Epithelial cell of prostate (primary cell): Measurements from ENCODE around the gene PAK1.
A peak's percentile ranks its signal among the peaks of the same experiment; 100 is the strongest.

ENCODE experiments used
- DNase-seq: peaks from one replicate; pipeline ENCODE4 v3.0.0-alpha.2; 2011; ENCODE audit warnings: low read depth, low spot score
- H3K27ac ChIP-seq: fragments of 450-650 bp; 2 replicates; pipeline ENCODE4 v1.5.1; 2017; ENCODE audit warnings: mild to moderate bottlenecking

The PAK1 gene

DNA sequence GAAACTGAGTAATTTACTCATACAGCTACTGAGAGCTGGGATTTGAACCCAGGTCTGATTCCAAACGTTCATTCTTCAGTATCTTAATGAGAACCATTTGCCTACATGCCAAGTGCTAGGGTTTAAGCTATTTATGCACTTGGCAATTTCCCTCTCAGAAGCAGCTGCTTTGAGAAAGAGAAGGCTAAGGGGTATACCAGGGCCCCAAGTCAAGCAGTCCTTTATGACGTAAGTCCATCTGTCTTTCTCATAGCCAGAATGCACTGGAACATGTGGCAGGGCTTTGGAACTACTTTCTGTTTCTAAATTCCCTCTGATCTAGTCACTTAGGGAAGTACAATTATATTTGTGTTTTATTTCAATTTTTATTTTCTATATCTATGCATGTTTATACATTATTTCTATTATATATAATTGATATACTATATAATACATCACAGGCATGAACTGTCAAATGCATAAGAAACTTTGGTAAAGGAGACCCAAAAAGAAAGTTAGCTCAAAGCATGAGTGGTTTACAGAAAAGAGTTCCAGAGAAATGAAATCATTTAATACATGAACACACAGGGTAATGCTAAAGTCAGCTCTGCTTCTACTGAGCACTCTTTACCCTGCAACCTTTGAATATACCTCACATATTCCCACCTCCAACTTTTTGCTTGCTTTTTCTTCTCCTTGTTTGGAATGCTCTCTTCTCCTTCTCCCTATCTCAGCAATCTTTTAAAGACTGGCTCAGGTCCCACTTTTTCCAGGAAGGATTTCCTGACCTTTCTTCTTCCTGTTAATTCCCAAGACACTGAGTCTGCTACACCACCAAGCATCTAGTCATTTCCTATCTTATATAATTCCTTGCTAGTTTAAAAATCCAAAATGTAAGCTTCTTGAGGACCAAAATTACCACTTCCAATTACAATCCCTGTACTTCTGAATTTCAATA, 91.9 kb downstream of the PAK1 start:
- H3K27ac ChIP-seq = no peak overlapping the region
- DNase-seq = no peak

DNA sequence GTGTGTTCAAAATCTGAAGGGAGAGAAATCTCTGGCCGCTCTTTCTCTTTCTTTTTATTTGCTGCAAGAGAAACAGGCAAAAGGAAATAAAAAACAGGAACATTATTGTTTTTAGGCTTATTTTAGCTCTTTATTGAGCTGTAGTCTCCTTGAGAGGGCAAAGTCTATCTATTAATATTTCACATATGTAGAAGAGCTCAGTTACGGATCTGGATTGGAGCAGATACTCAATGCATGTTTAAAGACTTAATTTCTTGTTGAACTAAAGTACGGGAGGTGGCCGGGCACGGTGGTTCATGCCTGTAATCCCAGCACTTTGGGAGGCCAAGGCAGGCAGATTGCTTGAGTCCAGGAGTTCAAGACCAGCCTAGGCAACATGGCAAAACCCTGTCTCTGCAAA, 94.0 kb downstream of the PAK1 start:
- no peak overlapping the region for H3K27ac ChIP-seq
- DNase-seq = no peak

DNA sequence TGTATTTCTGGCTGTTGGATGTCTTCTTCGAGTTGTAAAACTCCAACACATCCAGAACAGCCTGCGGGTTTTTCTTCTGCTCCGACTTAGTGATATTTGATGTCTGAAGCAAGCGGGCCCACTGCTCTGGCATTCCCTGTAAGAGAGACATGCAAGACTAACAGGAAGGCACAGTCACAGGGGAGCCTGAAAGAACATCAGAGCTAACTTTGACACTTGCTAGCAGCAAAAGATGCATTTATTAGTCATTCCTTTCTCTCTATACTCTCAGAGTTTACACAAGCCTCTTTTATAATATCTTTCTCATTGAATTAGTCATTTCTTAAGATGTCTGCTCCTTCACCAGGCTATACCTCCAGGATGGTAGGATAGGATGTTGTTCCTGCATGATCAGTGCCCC, 94.6 kb downstream of the PAK1 start:
- H3K27ac ChIP-seq = no peak overlapping the region
- DNase-seq = no peak

DNA sequence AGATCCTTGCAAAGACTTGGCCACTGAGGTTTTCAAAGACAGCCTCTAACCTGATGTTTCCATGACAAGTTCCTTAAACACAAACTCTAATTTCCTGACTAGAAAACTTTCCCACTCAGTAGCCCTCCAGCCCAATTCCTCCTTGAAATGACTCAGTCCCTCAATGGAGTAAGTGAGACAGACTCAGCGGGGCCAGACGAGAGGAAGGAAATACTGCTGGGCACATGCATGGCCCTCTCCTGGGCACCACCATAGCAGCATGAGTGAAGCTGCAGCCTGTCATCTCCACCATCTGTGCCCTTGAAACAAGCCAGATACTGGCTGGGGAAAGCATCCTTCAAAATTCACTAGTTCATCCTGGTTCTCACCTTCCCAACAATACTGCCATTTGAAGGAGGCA, 96.2 kb downstream of the PAK1 start:
- no peak for DNase-seq
- no peak overlapping the region for H3K27ac ChIP-seq

DNA sequence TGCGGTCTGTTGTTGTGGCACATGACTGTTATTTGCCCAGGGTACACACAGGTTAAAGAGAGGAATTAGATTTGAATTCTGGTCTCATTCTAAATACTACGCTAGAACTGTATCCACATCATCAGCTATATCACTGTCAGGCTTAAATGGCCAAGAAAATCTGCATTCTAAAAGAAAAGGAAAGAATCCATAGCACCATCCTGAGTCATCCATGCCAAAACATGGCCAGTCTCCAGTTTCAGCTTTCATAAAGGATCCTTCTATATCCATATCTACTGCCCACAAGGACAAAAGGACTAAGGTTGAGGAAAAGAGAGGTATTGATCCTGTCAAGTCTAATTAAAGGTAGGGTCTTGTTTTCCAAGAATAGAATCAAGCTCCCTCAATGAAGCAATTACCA, 98.8 kb downstream of the PAK1 start:
- peak overlapping the region; percentile 77 for H3K27ac ChIP-seq
- DNase-seq = no peak

DNA sequence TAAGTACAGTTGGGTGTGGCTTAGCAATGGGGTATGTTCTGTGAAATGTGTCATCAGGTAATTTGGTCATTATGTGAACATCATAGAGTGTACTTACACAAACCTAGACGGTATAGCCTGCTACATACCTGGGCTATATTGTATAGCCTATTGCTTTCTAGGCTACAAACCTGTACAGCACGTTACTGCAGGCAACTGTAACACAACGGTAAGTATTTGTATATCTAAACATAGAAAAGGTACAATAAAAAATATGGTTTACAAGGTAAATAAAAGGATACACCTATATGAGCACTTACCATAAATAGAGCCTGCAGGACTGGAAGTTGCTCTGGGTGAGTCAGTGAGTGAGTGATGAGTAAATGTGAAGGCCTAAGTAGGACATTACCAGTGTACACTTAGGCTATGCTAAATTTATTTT, 99.3 kb downstream of the PAK1 start:
- peak overlapping the region; percentile 77 for H3K27ac ChIP-seq
- DNase-seq = peak; percentile 57

DNA sequence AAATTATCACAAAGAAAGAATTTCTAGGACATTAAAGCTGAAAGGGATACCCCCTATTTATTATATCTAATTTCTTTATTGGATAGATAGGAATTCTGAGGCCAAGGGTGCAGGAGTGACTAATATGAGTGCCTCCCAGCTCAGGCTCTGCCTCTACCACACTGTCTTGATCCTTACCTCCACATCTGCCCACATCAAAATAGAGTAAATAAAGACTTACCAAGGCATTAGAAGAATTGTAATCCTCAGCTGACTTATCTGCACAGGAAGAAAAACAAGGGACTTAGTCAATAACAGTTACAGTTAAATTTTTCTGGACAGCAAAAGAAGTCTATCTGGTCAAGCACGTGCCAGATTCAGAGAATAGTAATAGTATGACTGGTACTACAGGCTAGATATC, 99.8 kb downstream of the PAK1 start:
- no peak for DNase-seq
- H3K27ac ChIP-seq = peak overlapping the region; percentile 77

DNA sequence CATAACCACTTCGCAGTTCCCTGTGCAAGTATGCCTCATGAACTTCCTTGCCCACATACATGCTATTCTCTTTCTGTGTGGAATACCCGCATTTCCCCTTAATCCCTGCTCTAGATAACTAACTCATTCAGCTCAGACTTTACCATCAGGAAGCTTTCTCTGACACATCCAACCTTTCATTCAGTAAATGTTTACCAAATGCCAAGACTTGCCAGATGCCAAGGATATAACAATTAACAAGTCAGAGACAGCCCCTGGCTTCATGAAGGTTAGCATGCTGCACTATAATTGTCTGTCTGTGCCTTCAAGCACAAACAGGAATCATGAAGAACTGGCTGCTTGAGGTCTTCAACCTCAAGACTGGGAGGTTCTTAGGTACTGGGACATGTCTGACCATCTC, 101.2 kb downstream of the PAK1 start:
- DNase-seq = no peak

DNA sequence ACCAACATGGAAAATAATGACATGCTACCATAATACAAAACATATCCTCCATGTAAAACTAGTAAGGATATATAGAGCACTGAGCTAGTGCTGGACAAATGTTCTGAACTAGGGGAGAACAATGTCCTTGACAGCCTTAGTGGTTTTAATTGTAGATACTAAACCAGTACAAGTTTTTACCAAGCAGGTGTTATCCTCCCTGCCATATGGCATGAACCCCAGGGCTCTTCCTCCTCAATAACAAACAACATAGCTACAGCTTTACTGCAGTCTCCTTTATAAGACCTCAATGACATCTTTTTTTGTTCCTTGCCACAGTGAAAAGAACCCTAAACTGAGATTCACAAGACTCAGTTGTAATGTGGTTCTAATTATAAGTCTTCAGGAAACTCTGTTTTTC, 102.2 kb downstream of the PAK1 start:
- no peak for DNase-seq
- no peak overlapping the region for H3K27ac ChIP-seq

More for the DNA sequence above, 101.2 kb downstream of the PAK1 start:
- H3K27ac ChIP-seq = peak overlapping the region; percentile 5

DNA sequence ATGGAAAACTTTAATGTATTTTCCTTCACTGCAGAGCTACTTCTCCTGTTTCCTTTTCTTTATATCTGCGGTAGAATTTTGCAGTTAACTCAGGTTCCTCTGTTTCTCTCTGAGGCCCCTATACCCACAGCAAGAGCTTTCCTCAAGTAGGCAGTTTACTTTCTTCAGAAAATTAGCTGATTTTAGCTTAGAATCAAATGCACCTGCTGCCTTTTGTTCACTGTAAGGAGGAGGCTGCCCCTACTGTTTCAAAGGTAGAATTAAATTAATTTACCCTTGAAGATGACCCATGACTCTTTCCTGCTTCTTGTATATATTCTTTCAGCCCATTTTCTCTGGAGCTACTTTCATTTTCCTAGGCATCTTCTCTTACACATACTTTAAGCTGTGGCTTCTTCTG, 103.7 kb downstream of the PAK1 start:
- H3K27ac ChIP-seq = no peak overlapping the region
- no peak for DNase-seq

DNA sequence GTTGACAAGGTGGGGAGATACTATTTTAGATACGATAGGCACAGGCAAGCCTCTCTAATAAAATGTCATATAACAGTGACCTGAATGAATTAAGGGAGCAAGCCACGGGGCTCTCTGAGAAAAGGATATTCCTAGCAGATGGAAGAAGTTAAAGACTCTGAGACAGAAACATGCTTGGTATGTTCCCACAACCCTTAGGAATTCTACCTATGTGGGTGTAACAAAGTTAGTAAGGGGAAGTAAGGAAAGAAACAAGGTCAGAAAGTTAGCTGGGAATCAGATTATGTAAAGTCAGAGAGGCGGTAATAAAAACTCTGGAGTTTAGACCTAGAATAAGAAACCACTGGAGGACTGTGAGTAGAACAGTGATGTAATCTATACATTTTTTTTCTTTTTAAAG, 112.7 kb downstream of the PAK1 start:
- DNase-seq = no peak
- H3K27ac ChIP-seq = no peak overlapping the region

DNA sequence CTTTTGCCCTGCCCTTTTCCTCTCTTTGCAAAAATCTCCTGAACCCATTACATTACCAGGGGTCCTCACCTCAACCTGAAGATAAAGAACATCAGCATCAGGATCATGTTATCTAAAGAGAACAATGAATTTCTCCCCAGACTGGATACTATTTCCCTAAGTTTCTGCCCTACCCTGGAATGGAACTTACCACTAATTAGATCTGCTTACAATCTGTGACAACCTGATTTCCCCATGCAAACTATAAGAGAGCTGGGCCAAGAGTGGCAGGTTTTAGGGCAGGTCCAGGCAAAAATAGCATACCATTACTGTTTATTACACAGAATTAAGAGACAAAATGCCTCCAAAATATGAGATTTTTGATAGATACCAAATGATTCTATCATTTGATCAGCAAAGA, 114.4 kb downstream of the PAK1 start:
- no peak overlapping the region for H3K27ac ChIP-seq
- no peak for DNase-seq

DNA sequence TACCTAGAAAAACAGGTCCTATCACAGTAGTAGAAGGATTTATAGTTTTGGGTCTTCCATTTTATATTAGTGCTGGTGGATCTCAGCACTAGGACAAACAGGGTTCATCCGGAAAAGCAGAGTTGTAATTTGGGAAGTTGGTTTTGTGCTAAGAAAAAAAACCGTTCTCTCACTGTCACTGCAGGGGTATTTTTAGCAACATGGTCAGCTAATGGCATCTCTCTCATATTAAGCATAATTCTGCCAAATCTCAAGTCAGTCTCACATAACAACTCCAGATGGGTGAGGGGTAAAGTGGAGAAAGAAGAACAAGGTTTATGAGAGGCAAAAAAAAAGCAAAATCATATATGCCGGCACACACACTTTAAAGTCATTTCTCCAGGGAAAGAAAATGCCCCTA, 120.8 kb downstream of the PAK1 start:
- DNase-seq = no peak
- H3K27ac ChIP-seq = no peak overlapping the region

DNA sequence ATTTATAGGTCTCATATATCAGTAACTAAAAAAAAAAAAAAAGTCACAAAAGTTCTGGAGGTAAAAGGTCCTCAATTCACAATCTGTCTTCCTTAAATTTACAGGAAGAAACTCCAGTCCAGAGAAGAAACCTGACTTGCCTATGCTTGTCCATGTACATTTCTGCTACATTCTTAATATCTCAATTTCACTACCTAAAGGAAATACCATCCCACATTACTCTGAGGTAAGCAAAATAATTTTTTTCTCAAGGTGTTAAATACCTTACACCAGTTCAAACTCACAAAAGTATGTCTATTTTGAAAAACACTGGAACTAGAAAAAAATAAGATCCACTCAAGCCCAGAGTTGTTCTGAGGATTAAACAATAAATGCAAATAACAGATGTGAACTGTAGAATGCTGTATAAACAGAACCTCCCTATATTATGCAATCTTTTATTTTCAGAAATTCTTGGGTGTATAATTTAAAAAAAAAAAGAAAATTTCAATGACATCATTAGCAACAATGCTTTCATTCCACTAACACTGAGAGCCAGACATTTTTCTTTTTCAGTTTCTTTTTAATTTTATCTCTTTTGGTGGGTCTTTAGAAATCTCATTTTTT, 122.5 kb downstream of the PAK1 start:
- H3K27ac ChIP-seq = peak overlapping the region; percentile 84
- no peak for DNase-seq

DNA sequence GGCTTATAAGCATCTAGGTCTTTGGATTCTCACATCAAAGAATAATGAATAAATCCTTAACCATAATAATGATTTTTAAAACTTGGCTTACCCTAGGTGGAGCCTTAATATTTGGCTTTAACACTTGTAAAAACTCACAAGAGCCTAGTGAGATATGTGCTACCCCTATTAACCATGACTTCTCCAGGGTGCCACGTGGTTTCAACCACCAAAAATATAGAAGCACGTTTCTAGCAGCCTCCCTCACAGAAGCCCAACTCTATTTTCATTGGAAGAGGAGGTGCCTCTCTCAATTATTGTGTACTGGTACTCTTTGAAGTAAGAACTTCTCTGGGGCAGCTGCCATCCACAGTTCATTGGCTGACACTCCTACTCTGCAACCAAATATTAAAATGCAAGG, 125.9 kb downstream of the PAK1 start:
- DNase-seq = no peak
- H3K27ac ChIP-seq = no peak overlapping the region

DNA sequence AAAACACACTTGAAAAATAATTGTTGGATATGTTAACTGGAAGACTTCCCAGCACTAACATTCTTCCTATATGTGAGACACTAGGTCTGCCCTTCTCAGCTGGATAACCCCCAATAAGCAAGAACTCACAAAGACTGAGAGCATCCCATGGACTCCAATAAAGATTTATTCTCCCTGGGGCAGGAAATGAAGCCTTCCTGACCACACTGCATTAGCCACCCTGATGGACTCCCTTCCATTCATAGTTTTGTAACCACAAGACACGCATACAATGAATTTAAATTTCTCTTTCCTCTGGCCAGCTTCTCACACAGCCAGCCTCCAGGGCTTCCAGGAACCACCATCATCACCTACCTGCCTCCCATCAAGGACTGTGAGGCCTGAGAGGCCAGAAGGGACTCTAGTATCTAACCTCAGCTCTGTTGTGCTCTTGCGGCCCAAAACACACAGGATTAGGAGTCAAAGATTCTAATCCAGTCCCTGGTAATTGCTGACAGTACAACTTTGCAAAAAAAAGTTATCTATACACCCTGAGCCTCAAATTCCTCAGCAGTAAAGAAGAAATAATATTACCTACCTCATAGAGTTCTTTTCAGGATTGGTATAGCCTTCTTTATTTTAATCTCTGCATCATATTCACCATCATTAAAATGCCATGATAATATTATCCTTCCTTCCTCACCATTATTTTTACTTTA, 126.8 kb downstream of the PAK1 start:
- no peak for DNase-seq

DNA sequence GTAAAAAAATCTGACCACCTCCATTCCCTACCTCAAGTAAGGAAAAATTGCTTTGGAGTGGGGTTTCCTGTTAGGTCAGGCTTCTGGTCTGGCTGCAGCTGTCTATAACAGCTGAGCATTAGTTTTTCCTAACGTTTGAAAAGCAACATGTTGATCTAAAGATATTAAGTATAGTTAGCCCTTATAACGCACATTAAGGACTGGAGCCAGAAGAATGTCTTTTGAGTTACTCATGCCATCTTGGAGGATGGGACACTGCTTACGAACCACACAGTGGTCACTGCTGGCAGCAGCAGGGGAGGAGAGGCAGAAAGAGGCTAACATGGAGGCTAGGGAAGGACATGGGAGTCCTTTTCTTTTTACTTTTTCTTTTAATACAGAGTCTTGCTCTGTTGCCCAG, 128.3 kb downstream of the PAK1 start:
- H3K27ac ChIP-seq = no peak overlapping the region
- DNase-seq = no peak

More for the DNA sequence above, 126.8 kb downstream of the PAK1 start:
- H3K27ac ChIP-seq = no peak overlapping the region

DNA sequence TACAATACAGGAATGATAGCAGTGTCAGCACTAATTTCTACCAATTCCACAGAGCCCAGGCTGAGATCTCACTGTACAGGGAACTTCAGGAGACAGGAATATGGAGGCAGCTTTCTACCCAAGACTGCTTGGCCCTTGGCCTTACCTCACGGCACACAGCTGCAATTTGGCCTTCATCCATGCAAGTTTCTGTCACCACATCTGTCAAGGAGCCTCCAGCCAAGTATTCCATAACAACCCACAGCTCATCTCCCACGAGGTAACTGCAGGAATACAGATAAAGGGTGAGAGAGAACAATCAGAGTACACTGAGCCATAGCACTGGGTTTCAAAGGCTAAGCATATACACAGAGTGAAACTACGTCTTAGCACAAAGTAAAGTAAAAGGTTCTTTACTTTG, 133.4 kb downstream of the PAK1 start:
- no peak overlapping the region for H3K27ac ChIP-seq
- no peak for DNase-seq

DNA sequence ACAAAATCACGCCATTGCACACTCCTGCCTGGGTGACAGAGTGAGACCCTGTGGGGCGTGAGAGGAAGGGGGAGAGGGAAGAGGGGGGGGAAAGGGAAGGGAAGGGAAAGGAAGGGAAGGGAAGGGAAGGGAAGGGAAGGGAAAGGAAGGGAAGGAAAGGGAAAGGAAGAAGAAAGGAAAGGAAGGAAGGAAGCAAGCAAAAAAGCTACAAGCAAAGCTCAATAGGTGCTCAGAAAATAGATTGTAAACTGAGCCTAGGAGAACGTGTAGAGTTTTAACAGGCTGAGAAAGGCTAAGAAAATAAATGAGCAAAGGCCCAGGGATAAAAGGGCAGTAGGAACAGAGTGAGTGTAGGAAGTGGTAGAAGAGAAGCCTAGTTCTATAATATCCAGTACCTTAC, 141.6 kb downstream of the PAK1 start:
- DNase-seq = no peak
- H3K27ac ChIP-seq = no peak overlapping the region

DNA sequence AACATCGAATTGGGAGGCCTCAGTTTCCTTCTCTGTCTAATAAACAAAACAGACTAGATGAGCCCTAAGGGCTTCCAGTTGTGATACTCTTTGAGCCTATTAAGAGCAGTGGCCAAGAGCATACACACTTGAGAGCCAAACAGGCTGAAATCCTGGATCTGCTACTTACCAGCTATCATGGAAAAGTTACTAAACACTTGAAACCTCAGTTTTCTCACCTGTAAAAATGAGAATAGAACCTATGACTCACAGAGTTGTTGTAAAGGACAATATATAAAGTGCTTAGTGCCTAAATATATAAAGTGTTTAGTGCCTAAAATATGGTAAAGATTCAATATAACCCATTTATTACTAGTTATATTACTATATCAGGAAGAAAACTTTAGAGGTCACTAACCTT, 148.7 kb downstream of the PAK1 start:
- DNase-seq = no peak
- no peak overlapping the region for H3K27ac ChIP-seq

DNA sequence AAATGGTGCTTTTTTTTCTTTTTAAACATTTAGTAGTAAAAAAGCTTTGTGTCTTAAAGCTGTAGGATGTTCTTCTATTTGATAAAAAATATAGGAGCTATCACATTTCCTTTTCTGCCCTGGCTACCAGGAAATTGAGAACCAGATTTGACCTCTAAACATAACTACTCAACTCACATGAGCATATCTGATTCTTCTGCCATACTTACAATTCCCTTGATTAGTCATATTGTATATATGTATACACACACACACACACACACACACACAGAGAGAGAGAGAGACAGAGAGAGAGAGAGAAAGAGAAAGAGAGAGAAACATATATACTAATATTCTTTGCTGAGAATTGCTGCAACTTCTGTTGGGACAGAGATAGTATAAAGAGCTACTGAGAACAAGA, 149.4 kb downstream of the PAK1 start:
- no peak overlapping the region for H3K27ac ChIP-seq
- no peak for DNase-seq
